Stomach (tissue), 9 donors: ENCODE results near the gene DUSP16. TPM values are rescaled to one million over a fixed set of nuclear protein-coding genes. Genes with fewer than 3 reads are reported as not detected.

ENCODE experiments used
- DNase-seq, 2 donors: peaks; one replicate each; pipeline versions ENCODE4 v3.0.0 to v3.0.0-alpha.2; 2013 to 2019
- H3K27ac ChIP-seq, 5 donors: fragments of 200-600 bp in 4 of 5; sonication (generic) in 4 of 5; one replicate each; pipeline ENCODE4 v1.5.1; 2013 to 2019; ENCODE audit warnings: mild to moderate bottlenecking in 1 of 5, moderate library complexity in 1 of 5
- H3K27me3 ChIP-seq, 3 donors: fragments of 200-600 bp; sonication (generic); one replicate each; pipeline ENCODE4 v1.5.1; 2017 to 2019; ENCODE audit warnings: mixed run types in 1 of 3
- H3K36me3 ChIP-seq, 4 donors: fragments of 200-600 bp; sonication (generic); 1 replicate in 3 of 4; 2 replicates in 1 of 4; pipeline ENCODE4 v1.5.1; 2016 to 2019
- H3K4me1 ChIP-seq, 4 donors: fragments of 200-600 bp; sonication (generic); one replicate each; pipeline ENCODE4 v1.5.1; 2016 to 2019
- H3K4me3 ChIP-seq, 4 donors: fragments of 200-600 bp; sonication (generic) in 3 of 4; one replicate each; pipeline ENCODE4 v1.5.1; 2016 to 2019; ENCODE audit warnings: mild to moderate bottlenecking in 1 of 4
- H3K9me3 ChIP-seq, 4 donors: fragments of 200-600 bp; sonication (generic); one replicate each; pipeline ENCODE4 v1.5.1; 2016 to 2019
- CTCF ChIP-seq, 7 experiments: fragments of 450-650 bp in 4 of 7; fragments of 200-600 bp in 3 of 7; sonication (generic) in 3 of 7; IDR thresholded peaks; one replicate each; pipeline ENCODE4 v1.5.1; 2016 to 2019; ENCODE audit warnings: antibody characterized with exemption in 7 of 7, control low read depth in 2 of 7, mild to moderate bottlenecking in 1 of 7
- EP300 ChIP-seq: sonication (generic); formaldehyde crosslinking; IDR thresholded peaks from one replicate; pipeline ENCODE4 v1.6.1; 2017; ENCODE audit warnings: antibody characterized with exemption
- POLR2A ChIP-seq, 4 donors: fragments of 450-650 bp; IDR thresholded peaks; one replicate each; pipeline ENCODE4 v1.6.1; 2016; ENCODE audit warnings: antibody characterized with exemption in 4 of 4, control low read depth in 2 of 4, mild to moderate bottlenecking in 1 of 4, moderate library complexity in 1 of 4
- POLR2AphosphoS5 ChIP-seq, 3 donors: sonication (generic); formaldehyde crosslinking; IDR thresholded peaks; one replicate each; pipeline ENCODE4 v1.6.1; 2016; ENCODE audit warnings: antibody characterized with exemption in 3 of 3
- WGBS, 5 donors: extraction: QIAGEN DNeasy Blood & Tissue Kit in 3 of 5; methylation state at CpG; one replicate each; pipeline versions ENCODE4 v1.1.5 to v1.1.7; 2013 to 2018; 5-methylcytosine and 5-hydroxymethylcytosine counted together
- intact Hi-C: fragments of 100-400 bp; cut with DNase I; formaldehyde crosslinking; loops from one replicate; pipeline ENCODE4 v1.15.1; 2023; ENCODE audit warnings: low total_unique reads
- polyA plus RNA-seq, 3 donors: library from polyadenylated mRNA; stranded (reverse); fragments of 200-250 nt; gene quantifications; one replicate each; pipeline ENCODE4 v1.2.3, GENCODE V29; 2013
- total RNA-seq, 5 donors: library from RNA; depleted of rRNA; stranded (reverse); fragments of >200 nt; gene quantifications; one replicate each; pipeline versions ENCODE4 v1.1.0 to v1.2.3, GENCODE V29; 2014 to 2016
- donor health status: healthy with polysubstance abuse.
- donor health status: Bipolar disorder and iron deficiency.
- donor health status: healthy.

Gene DUSP16
- total and polyA plus RNA-seq, 8 donors = 4.9 to 34.8 (median 22.6) TPM

- H3K27me3 ChIP-seq = no peaks in the 10 kb centered on the region
- intact Hi-C loops = no loop called here
- H3K4me1 ChIP-seq = peaks cover 10 to 59% (median 31%) of the 10 kb centered on the region in 4 donors
- H3K9me3 ChIP-seq = no peaks in the 10 kb centered on the region
- TF ChIP-seq CTCF (IDR thresholded peaks at IDR 0.05) (no peak), EP300 (no peak), POLR2A (IDR thresholded peaks at IDR 0.05) (no peak), POLR2AphosphoS5 (IDR thresholded peaks at IDR 0.05) (no peak)
- H3K4me3 ChIP-seq = no peak overlapping the region
- peak overlapping the region in 4 of 5 donors; percentile 66 to 77 (median 68) for H3K27ac ChIP-seq
- whole genome bisulfite sequencing, 5 donors = 64 to 77% (median 67%) methylated on average over 3 of the region's 3 CpGs
- DNase-seq = no peak
- no peaks in the 10 kb centered on the region for H3K36me3 ChIP-seq
These were observed 24.1 kb downstream of the DUSP16 start for GRCh38 chr12:12538535-12538934.

GRCh38 chr12:12537421-12537820, 25.2 kb downstream of the DUSP16 start:
- intact Hi-C loops = no loop called here
- H3K36me3 ChIP-seq = no peaks in the 10 kb centered on the region
- no peaks in the 10 kb centered on the region for H3K27me3 ChIP-seq
- no peak for DNase-seq
- WGBS, 5 donors = 90 to 96% (median 94%) methylated on average over 2 of the region's 2 CpGs
- no peaks in the 10 kb centered on the region for H3K9me3 ChIP-seq
- no peak for TF ChIP-seq EP300
- no peak for TF ChIP-seq POLR2A (IDR thresholded peaks at IDR 0.05)
- no peak for TF ChIP-seq POLR2AphosphoS5 (IDR thresholded peaks at IDR 0.05)
- TF ChIP-seq CTCF (IDR thresholded peaks at IDR 0.05) = no peak
- H3K4me1 ChIP-seq = peaks cover 20 to 67% (median 40%) of the 10 kb centered on the region in 4 donors
- H3K27ac ChIP-seq = no peak overlapping the region
- H3K4me3 ChIP-seq = no peak overlapping the region

- DNase-seq = no peak
- no peaks in the 10 kb centered on the region for H3K36me3 ChIP-seq
- no peaks in the 10 kb centered on the region for H3K27me3 ChIP-seq
- 42 to 72% (median 51%) methylated on average over 4 of the region's 4 CpGs for WGBS, 5 donors
- TF ChIP-seq EP300 (no peak), CTCF (IDR thresholded peaks at IDR 0.05) (no peak), POLR2AphosphoS5 (IDR thresholded peaks at IDR 0.05) (no peak), POLR2A (IDR thresholded peaks at IDR 0.05) (no peak)
- intact Hi-C loops = no loop called here
- peaks cover 25 to 75% (median 47%) of the 10 kb centered on the region in 4 donors for H3K4me1 ChIP-seq
- H3K27ac ChIP-seq = peak overlapping the region in 1 of 5 donors; percentile 78
- H3K9me3 ChIP-seq = no peaks in the 10 kb centered on the region
- H3K4me3 ChIP-seq = no peak overlapping the region
These were observed 27.7 kb downstream of the DUSP16 start for GRCh38 chr12:12534975-12535374.

GRCh38 chr12:12534166-12534866, 28.3 kb downstream of the DUSP16 start:
- Histone ChIP-seq H3K9me3 (no peaks in the 10 kb centered on the region), H3K27ac (peak overlapping the region in 4 of 5 donors; percentile 65 to 78 (median 72)), H3K27me3 (no peaks in the 10 kb centered on the region), H3K4me1 (peaks cover 25 to 75% (median 44%) of the 10 kb centered on the region in 4 donors), H3K36me3 (no peaks in the 10 kb centered on the region), H3K4me3 (no peak overlapping the region)
- intact Hi-C loops = no loop called here
- TF ChIP-seq EP300 (no peak), CTCF (IDR thresholded peaks at IDR 0.05) (no peak), POLR2A (IDR thresholded peaks at IDR 0.05) (no peak), POLR2AphosphoS5 (IDR thresholded peaks at IDR 0.05) (no peak)
- DNase-seq = peak in 1 of 2 donors; percentile 55
- 74 to 84% (median 79%) methylated on average over 8 of the region's 8 CpGs for WGBS, 5 donors
